HFF-Myc (cell line): ENCODE data around the gene ATP2B2.

Experiments used
- DNase-seq: peaks from one replicate; pipeline ENCODE4 v3.0.0-alpha.2; 2011; ENCODE audit warnings: low read depth; ENCODE audit errors: extremely low read depth
- H3K4me3 ChIP-seq: replicated peaks from 2 replicates; pipeline ENCODE4 v1.5.1; 2011; ENCODE audit warnings: low read depth, mild to moderate bottlenecking, control low read depth, low read length
- CTCF ChIP-seq: IDR thresholded peaks from 2 replicates; pipeline ENCODE4 v1.5.1; 2012; ENCODE audit warnings: mild to moderate bottlenecking, low read depth, low read length, control low read depth; ENCODE audit errors: missing control alignments

The ATP2B2 gene

GRCh38 chr3:10496121-10496863 lies 9.1 kb downstream of the ATP2B2 start:
- no peak for TF ChIP-seq CTCF
- H3K4me3 ChIP-seq: no peak overlapping the region
- no peak for DNase-seq

GRCh38 chr3:10495614-10496013 lies 9.8 kb downstream of the ATP2B2 start:
- no peak overlapping the region for H3K4me3 ChIP-seq
- DNase-seq: no peak
- TF ChIP-seq CTCF: no peak

- H3K4me3 ChIP-seq: no peak overlapping the region
- peak; percentile 26 for DNase-seq
- TF ChIP-seq CTCF: no peak
Observed at GRCh38 chr3:10495003-10495402, 10.4 kb downstream of the ATP2B2 start.

GRCh38 chr3:10494180-10494579 lies 11.2 kb downstream of the ATP2B2 start:
- no peak for TF ChIP-seq CTCF
- no peak for DNase-seq
- H3K4me3 ChIP-seq: no peak overlapping the region

- TF ChIP-seq CTCF: no peak
Observed at GRCh38 chr3:10493202-10493589, 12.2 kb downstream of the ATP2B2 start.

GRCh38 chr3:10492364-10493201 lies 12.8 kb downstream of the ATP2B2 start:
- DNase-seq: no peak
- H3K4me3 ChIP-seq: no peak overlapping the region
- TF ChIP-seq CTCF: no peak

More at GRCh38 chr3:10493202-10493589, 12.2 kb downstream of the ATP2B2 start:
- DNase-seq: no peak
- H3K4me3 ChIP-seq: no peak overlapping the region
